Testis (tissue), 2 donors: Measurements from ENCODE around the gene CACNA2D4.
"Not testable (repeated sequence)": the region's sequence is repeated elsewhere in the genome, so short reads cannot be mapped to it uniquely, and the experiment has no call there.

Experiments
- CTCF ChIP-seq, 3 experiments: fragments of 450-650 bp in 2 of 3; fragments of 200-600 bp in 1 of 3; sonication (generic) in 1 of 3; IDR thresholded peaks; one replicate each; pipeline ENCODE4 v1.5.1; 2016 to 2019; ENCODE audit warnings: antibody characterized with exemption in 3 of 3, mild to moderate bottlenecking in 2 of 3, moderate library complexity in 1 of 3
- POLR2A ChIP-seq: fragments of 450-650 bp; IDR thresholded peaks from one replicate; pipeline ENCODE4 v1.6.1; 2017; ENCODE audit warnings: antibody characterized with exemption, mild to moderate bottlenecking, moderate library complexity

- TF ChIP-seq POLR2A; CTCF (IDR thresholded peaks at IDR 0.05): not testable (repeated sequence)
Observed at GRCh38 chr12:1817928-1818327, 100.5 kb downstream of the CACNA2D4 start.
